ENCODE data around the gene PPFIBP2. TPM values are rescaled to one million over a fixed set of nuclear protein-coding genes. Genes with fewer than 3 reads are reported as not detected.

The PPFIBP2 gene
- total and polyA plus RNA-seq, 2 of the 13 experiments (the other 11 are each of a cell fraction or from before 2014, with no cell fraction given), result 15.0 to 52.5 TPM

GRCh38 chr11:7600205-7600775 is 86.5 kb downstream of the PPFIBP2 start (continued):
- TF ChIP-seq ARID5B (CRISPR knock-in tag; IDR thresholded peaks at IDR 0.05) (peak; percentile 94), EP300 (IDR thresholded peaks at IDR 0.05; ENCODE audit: low read depth in 2 of 2, low read length in 2 of 2) (peak; percentile 37 to 80; a peak in 3 of 4 replicates), EP300 (CRISPR knock-in tag; IDR thresholded peaks at IDR 0.05; ENCODE audit: borderline replicate concordance) (peak; percentile 49; the same call in 1 of the 2 replicates), ZNF761 (CRISPR knock-in tag; conservative IDR thresholded peaks at IDR 0.05) (0 out of 2 replicates have a peak, but pooled peaks have one; percentile 54), ZNF30 (CRISPR knock-in tag; IDR thresholded peaks at IDR 0.05) (no peak), ZBTB4 (CRISPR knock-in tag; IDR thresholded peaks at IDR 0.05; ENCODE audit: borderline replicate concordance) (no peak), ASH2L (IDR thresholded peaks at IDR 0.05; ENCODE audit: insufficient read length, low read depth, low read length) (peak; percentile 28), MYNN (CRISPR knock-in tag; IDR thresholded peaks at IDR 0.05; ENCODE audit: low read depth) (peak; percentile 48; the same call in 1 of the 2 replicates)
